ENCODE measurements around the gene IQCE. TPM values are rescaled to one million over a fixed set of nuclear protein-coding genes. Genes with fewer than 3 reads are reported as not detected.

The IQCE gene
- total and polyA plus RNA-seq, 2 experiments from 2014 or later = 14.7 to 14.9 TPM

- no peaks in the 10 kb centered on the region for H3K9me3 ChIP-seq (ENCODE audit: low read depth)
- WGBS, 2 experiments (ENCODE audit: low coverage in 1 of 2, low lambda C conversion rate in 2 of 2, missing lambda C conversion rate in 2 of 2) = 90% methylated on average over 10 of the region's 10 CpGs
- no peak overlapping the region for H3K4me3 ChIP-seq
- H3K9me2 ChIP-seq (ENCODE audit: insufficient read depth) = no peaks in the 10 kb centered on the region
- H3K9ac ChIP-seq = no peak overlapping the region
- H3F3A ChIP-seq (ENCODE audit: insufficient read depth) = no peaks in the 10 kb centered on the region
- H3K27ac ChIP-seq = no peak overlapping the region
- H3K4me2 ChIP-seq (ENCODE audit: unreplicated experiment) = no peak overlapping the region
- in situ Hi-C loops (cut with MboI) = no loop called here
- no peaks in the 10 kb centered on the region for H4K20me1 ChIP-seq (ENCODE audit: insufficient read depth)
- DNase-seq = no peak
- H3K4me1 ChIP-seq (ENCODE audit: insufficient read depth) = peaks cover 15% of the 10 kb centered on the region; the same call in 1 of the 2 replicates
- H2AFZ ChIP-seq = no peak overlapping the region
- peaks cover 5% of the 10 kb centered on the region for H3K36me3 ChIP-seq (ENCODE audit: low read depth)
- H3K27me3 ChIP-seq (replicated peaks; ENCODE audit: insufficient read depth) = no peaks in the 10 kb centered on the region
- TF ChIP-seq EZH2phosphoT487 (IDR thresholded peaks at IDR 0.05; ENCODE audit: insufficient read depth, low read depth) (no peak), EZH2 (IDR thresholded peaks at IDR 0.05; ENCODE audit: insufficient read depth, poor library complexity, severe bottlenecking) (no peak)
- H3K79me2 ChIP-seq (ENCODE audit: insufficient read depth) = peaks cover 33% of the 10 kb centered on the region
Measured at GRCh38 chr7:2553108-2553507, 5.7 kb upstream of the IQCE start.

GRCh38 chr7:2553831-2554581, 4.8 kb upstream of the IQCE start:
- no peaks in the 10 kb centered on the region for H3K9me2 ChIP-seq (ENCODE audit: insufficient read depth)
- in situ Hi-C loops (cut with MboI) = no loop called here
- peaks cover 15% of the 10 kb centered on the region; the same call in 1 of the 2 replicates for H3K4me1 ChIP-seq (ENCODE audit: insufficient read depth)
- no peak for DNase-seq
- H3K36me3 ChIP-seq (ENCODE audit: low read depth) = peaks cover 5% of the 10 kb centered on the region; the same call in 1 of the 2 replicates
- H3K9me3 ChIP-seq (ENCODE audit: low read depth) = no peaks in the 10 kb centered on the region
- H3K27me3 ChIP-seq (replicated peaks; ENCODE audit: insufficient read depth) = no peaks in the 10 kb centered on the region
- no peak overlapping the region for H2AFZ ChIP-seq
- WGBS, 2 experiments (ENCODE audit: low coverage in 1 of 2, low lambda C conversion rate in 2 of 2, missing lambda C conversion rate in 2 of 2) = 71 to 77% methylated on average over 16 of the region's 16 CpGs
- H3F3A ChIP-seq (ENCODE audit: insufficient read depth) = no peaks in the 10 kb centered on the region
- no peak overlapping the region for H3K27ac ChIP-seq
- TF ChIP-seq EZH2 (IDR thresholded peaks at IDR 0.05; ENCODE audit: insufficient read depth, poor library complexity, severe bottlenecking) (no peak), EZH2phosphoT487 (IDR thresholded peaks at IDR 0.05; ENCODE audit: insufficient read depth, low read depth) (no peak)
- no peaks in the 10 kb centered on the region for H4K20me1 ChIP-seq (ENCODE audit: insufficient read depth)
- peaks cover 34% of the 10 kb centered on the region for H3K79me2 ChIP-seq (ENCODE audit: insufficient read depth)
- peak overlapping the region; percentile 81 for H3K4me2 ChIP-seq (ENCODE audit: unreplicated experiment)
- H3K9ac ChIP-seq = peak overlapping the region; percentile 91
- peak overlapping the region; percentile 84 for H3K4me3 ChIP-seq

- no peak overlapping the region for H3K27ac ChIP-seq
- peak overlapping the region; percentile 91 for H3K9ac ChIP-seq
- peak overlapping the region; percentile 81 for H3K4me2 ChIP-seq (ENCODE audit: unreplicated experiment)
- peaks cover 15% of the 10 kb centered on the region; the same call in 1 of the 2 replicates for H3K4me1 ChIP-seq (ENCODE audit: insufficient read depth)
- no peak for DNase-seq
- in situ Hi-C loops (cut with MboI) = no loop called here
- H3K9me3 ChIP-seq (ENCODE audit: low read depth) = no peaks in the 10 kb centered on the region
- no peaks in the 10 kb centered on the region for H4K20me1 ChIP-seq (ENCODE audit: insufficient read depth)
- H3K36me3 ChIP-seq (ENCODE audit: low read depth) = peaks cover 5% of the 10 kb centered on the region; the same call in 1 of the 2 replicates
- peaks cover 39% of the 10 kb centered on the region for H3K79me2 ChIP-seq (ENCODE audit: insufficient read depth)
- no peaks in the 10 kb centered on the region for H3K9me2 ChIP-seq (ENCODE audit: insufficient read depth)
- TF ChIP-seq EZH2phosphoT487 (IDR thresholded peaks at IDR 0.05; ENCODE audit: insufficient read depth, low read depth) (no peak), EZH2 (IDR thresholded peaks at IDR 0.05; ENCODE audit: insufficient read depth, poor library complexity, severe bottlenecking) (no peak)
- no peaks in the 10 kb centered on the region for H3F3A ChIP-seq (ENCODE audit: insufficient read depth)
- no peaks in the 10 kb centered on the region for H3K27me3 ChIP-seq (replicated peaks; ENCODE audit: insufficient read depth)
- H3K4me3 ChIP-seq = peak overlapping the region; percentile 84
- H2AFZ ChIP-seq = peak overlapping the region; percentile 93
- WGBS, 2 experiments (ENCODE audit: low coverage in 1 of 2, low lambda C conversion rate in 2 of 2, missing lambda C conversion rate in 2 of 2) = 1 to 6% methylated on average over 10 to 12 of the region's 12 CpGs
Measured at GRCh38 chr7:2554661-2555111, 4.1 kb upstream of the IQCE start.

GRCh38 chr7:2555121-2556052, 3.4 kb upstream of the IQCE start, which contains the start of gene BRAT1:
TSS of gene BRAT1 (minus strand) at chr7:2555524. CDS start at chr7:2554431, 1,093 bp downstream.
- Histone ChIP-seq H3K9ac (peak within 1 kb of the TSS; percentile 91), H3K4me2 (ENCODE audit: unreplicated experiment) (peak within 1 kb of the TSS; percentile 81), H3K27me3 (replicated peaks; ENCODE audit: insufficient read depth) (no peaks in the 10 kb centered on the region), H2AFZ (peak within 1 kb of the TSS; percentile 93), H3K79me2 (ENCODE audit: insufficient read depth) (peaks cover 46% of the 10 kb centered on the region), H3K36me3 (ENCODE audit: low read depth) (peaks cover 5% of the 10 kb centered on the region; the same call in 1 of the 2 replicates), H3K4me1 (ENCODE audit: insufficient read depth) (peaks cover 15% of the 10 kb centered on the region; the same call in 1 of the 2 replicates), H3K9me2 (ENCODE audit: insufficient read depth) (no peaks in the 10 kb centered on the region), H3K4me3 (peak within 1 kb of the TSS; percentile 84), H3K27ac (peak within 1 kb of the TSS; percentile 86), H4K20me1 (ENCODE audit: insufficient read depth) (no peaks in the 10 kb centered on the region), H3K9me3 (ENCODE audit: low read depth) (no peaks in the 10 kb centered on the region), H3F3A (ENCODE audit: insufficient read depth) (no peaks in the 10 kb centered on the region)
- WGBS, 2 experiments (ENCODE audit: low coverage in 1 of 2, low lambda C conversion rate in 2 of 2, missing lambda C conversion rate in 2 of 2) = 1% methylated on average over 40 to 77 of the region's 79 CpGs
- in situ Hi-C loops (cut with MboI) = no loop called here
- TF ChIP-seq EZH2phosphoT487 (IDR thresholded peaks at IDR 0.05; ENCODE audit: insufficient read depth, low read depth) (no peak), EZH2 (IDR thresholded peaks at IDR 0.05; ENCODE audit: insufficient read depth, poor library complexity, severe bottlenecking) (no peak)
- DNase-seq = peak; percentile 98

Measured in GM23248 (cell line).